KBM-7 (cell line): ENCODE data around the gene CCNT2.
"Not testable (repeated sequence)": the region's sequence is repeated elsewhere in the genome, so short reads cannot be mapped to it uniquely, and the experiment has no call there.

Experiments used
- DNase-seq: peaks from one replicate; pipeline ENCODE4 v3.0.0-alpha.2; 2015
- in situ Hi-C: fragments of 300-500 bp; cut with MboI; formaldehyde crosslinking; loops from 2 replicates; pipeline ENCODE4 v1.14.3; 2020; ENCODE audit warnings: low sequenced_read_pairs, low pct_unique_long_range_greater_than_20kb, mixed read lengths

CCNT2 gene

GRCh38 chr2:134918526-134919340 lies at the start of gene CCNT2:
Gene CCNT2, plus strand, starts transcription at chr2:134918822. Its CDS starts 33 bp downstream, at chr2:134918855.
- in situ Hi-C loops: no loop called here
- DNase-seq: peak; percentile 99

- DNase-seq: no peak
- in situ Hi-C loops: no loop called here
These were observed 48.5 kb upstream of the CCNT2 start for GRCh38 chr2:134869946-134870736.

GRCh38 chr2:134873152-134873551 lies 45.5 kb upstream of the CCNT2 start:
- DNase-seq: no peak
- in situ Hi-C loops: no loop called here

- in situ Hi-C loops: loop anchor here (25.0 kb wide), 1 partner anchor 413 kb away; no protein-coding TSS in a partner anchor
- no peak for DNase-seq
These were observed 43.3 kb upstream of the CCNT2 start for GRCh38 chr2:134875309-134875708.

GRCh38 chr2:134882773-134883172 lies 35.8 kb upstream of the CCNT2 start:
- DNase-seq: no peak
- in situ Hi-C loops: loop anchor here (25.0 kb wide), 1 partner anchor 420 kb away; no protein-coding TSS in a partner anchor

GRCh38 chr2:134883552-134884293 lies 34.9 kb upstream of the CCNT2 start:
- in situ Hi-C loops: loop anchor here (25.0 kb wide), 1 partner anchor 421 kb away; no protein-coding TSS in a partner anchor
- no peak for DNase-seq

GRCh38 chr2:134884435-134884834 lies 34.2 kb upstream of the CCNT2 start:
- no peak for DNase-seq
- in situ Hi-C loops: loop anchor here (25.0 kb wide), 1 partner anchor 422 kb away; no protein-coding TSS in a partner anchor

- DNase-seq: no peak
- in situ Hi-C loops: loop anchor here (25.0 kb wide), 1 partner anchor 430 kb away; no protein-coding TSS in a partner anchor
These were observed 26.2 kb upstream of the CCNT2 start for GRCh38 chr2:134892282-134893035.

- DNase-seq: peak; percentile 35
- in situ Hi-C loops: loop anchor here (25.0 kb wide), 1 partner anchor 436 kb away; no protein-coding TSS in a partner anchor
These were observed 20.7 kb upstream of the CCNT2 start for GRCh38 chr2:134897932-134898331.

GRCh38 chr2:134899204-134899603 lies 19.4 kb upstream of the CCNT2 start:
- in situ Hi-C loops: loop anchor here (25.0 kb wide), 1 partner anchor 437 kb away; no protein-coding TSS in a partner anchor
- no peak for DNase-seq

GRCh38 chr2:134900151-134900550 lies 18.5 kb upstream of the CCNT2 start:
- in situ Hi-C loops: no loop called here
- DNase-seq: no peak

GRCh38 chr2:134903701-134904100 lies 14.9 kb upstream of the CCNT2 start:
- DNase-seq, in situ Hi-C loops: not testable (repeated sequence)

- DNase-seq: no peak
- in situ Hi-C loops: no loop called here
These were observed 13.5 kb upstream of the CCNT2 start for GRCh38 chr2:134905168-134905567.

- no peak for DNase-seq
- in situ Hi-C loops: no loop called here
These were observed 11.9 kb upstream of the CCNT2 start for GRCh38 chr2:134906726-134907125.

- in situ Hi-C loops, DNase-seq: not testable (repeated sequence)
These were observed 11.0 kb upstream of the CCNT2 start for GRCh38 chr2:134907441-134908116.

GRCh38 chr2:134910763-134911399 lies 7.7 kb upstream of the CCNT2 start:
- in situ Hi-C loops: no loop called here
- no peak for DNase-seq

GRCh38 chr2:134911400-134911785 lies 7.2 kb upstream of the CCNT2 start:
- in situ Hi-C loops: no loop called here
- no peak for DNase-seq
